Body of pancreas (tissue), 4 donors: ENCODE measurements around the gene VKORC1L1.

Experiments used
- POLR2A ChIP-seq, 3 donors: fragments of 450-650 bp; IDR thresholded peaks; one replicate each; pipeline ENCODE4 v1.6.1; 2016; ENCODE audit warnings: antibody characterized with exemption in 3 of 3, mild to moderate bottlenecking in 2 of 3
- TF ChIP-seq, protein P1 (sequence below), 7 experiments: fragments of 450-650 bp in 4 of 7; fragments of 200-600 bp in 3 of 7; sonication (generic) in 3 of 7; IDR thresholded peaks; one replicate each; pipeline ENCODE4 v1.5.1; 2016 to 2019; ENCODE audit warnings: antibody characterized with exemption in 7 of 7

DNA sequence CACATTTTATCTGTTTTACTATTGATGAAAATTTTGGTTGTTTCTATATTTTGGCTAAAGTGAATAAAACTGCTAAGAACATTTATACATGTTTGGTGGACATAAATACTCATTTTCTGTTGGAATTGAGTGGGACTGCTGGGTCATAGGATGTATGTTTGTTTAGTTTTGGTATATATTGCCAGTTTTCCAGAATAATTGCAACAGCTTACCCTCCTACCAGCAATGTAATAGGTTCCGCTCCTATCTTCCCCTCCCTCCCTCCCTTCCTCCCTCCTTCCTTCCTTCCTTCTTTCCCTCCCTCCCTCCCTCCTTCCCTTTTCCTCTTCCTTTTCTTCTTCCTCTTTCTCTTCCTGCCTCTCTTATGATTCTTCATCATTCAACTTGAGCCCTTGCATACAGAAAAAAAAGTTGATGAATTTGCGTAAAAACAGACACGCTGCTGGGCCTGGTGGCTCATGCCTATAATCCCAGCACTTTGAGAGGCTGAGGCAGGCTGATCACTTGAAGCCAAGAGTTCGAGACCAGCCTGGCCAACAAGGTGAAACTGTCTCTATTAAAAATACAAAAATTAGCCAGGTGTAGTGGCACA, 23.5 kb downstream of the VKORC1L1 start:
- no peak for TF ChIP-seq POLR2A (IDR thresholded peaks at IDR 0.05)
- TF ChIP-seq, protein P1, sequence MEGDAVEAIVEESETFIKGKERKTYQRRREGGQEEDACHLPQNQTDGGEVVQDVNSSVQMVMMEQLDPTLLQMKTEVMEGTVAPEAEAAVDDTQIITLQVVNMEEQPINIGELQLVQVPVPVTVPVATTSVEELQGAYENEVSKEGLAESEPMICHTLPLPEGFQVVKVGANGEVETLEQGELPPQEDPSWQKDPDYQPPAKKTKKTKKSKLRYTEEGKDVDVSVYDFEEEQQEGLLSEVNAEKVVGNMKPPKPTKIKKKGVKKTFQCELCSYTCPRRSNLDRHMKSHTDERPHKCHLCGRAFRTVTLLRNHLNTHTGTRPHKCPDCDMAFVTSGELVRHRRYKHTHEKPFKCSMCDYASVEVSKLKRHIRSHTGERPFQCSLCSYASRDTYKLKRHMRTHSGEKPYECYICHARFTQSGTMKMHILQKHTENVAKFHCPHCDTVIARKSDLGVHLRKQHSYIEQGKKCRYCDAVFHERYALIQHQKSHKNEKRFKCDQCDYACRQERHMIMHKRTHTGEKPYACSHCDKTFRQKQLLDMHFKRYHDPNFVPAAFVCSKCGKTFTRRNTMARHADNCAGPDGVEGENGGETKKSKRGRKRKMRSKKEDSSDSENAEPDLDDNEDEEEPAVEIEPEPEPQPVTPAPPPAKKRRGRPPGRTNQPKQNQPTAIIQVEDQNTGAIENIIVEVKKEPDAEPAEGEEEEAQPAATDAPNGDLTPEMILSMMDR (IDR thresholded peaks at IDR 0.05), result no peak
